HG03039 (cell line): ENCODE data around the gene RLF.
A peak's percentile ranks its signal among the peaks of the same experiment; 100 is the strongest.

Experiments used
- ATAC-seq: cut with Tn5 transposase; IDR thresholded peaks from one replicate; pipeline ENCODE4 v1.9.1; 2021; ENCODE audit warnings: mild to moderate bottlenecking, moderate library complexity; ENCODE audit not compliant: unreplicated experiment

Gene RLF

DNA sequence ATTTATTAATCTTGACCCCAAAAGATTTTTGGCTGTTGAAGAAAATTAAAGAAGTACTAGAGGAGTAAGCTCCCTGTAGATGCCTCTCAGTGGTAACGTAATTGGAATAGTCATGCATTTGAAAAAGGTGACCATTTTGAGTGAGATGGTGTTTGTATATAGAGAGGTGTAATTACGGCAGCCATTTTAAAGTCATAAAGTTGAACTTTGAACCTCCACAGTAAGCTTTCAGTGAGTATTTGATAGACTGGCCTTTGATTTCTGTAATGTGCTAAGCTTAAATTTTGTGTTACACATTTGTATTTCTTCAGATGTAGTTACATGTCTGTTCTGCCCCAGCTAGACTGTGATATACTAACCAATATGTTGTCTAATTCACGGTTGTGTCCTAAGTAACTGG lies 65.0 kb downstream of the RLF start:
- no peak for ATAC-seq

DNA sequence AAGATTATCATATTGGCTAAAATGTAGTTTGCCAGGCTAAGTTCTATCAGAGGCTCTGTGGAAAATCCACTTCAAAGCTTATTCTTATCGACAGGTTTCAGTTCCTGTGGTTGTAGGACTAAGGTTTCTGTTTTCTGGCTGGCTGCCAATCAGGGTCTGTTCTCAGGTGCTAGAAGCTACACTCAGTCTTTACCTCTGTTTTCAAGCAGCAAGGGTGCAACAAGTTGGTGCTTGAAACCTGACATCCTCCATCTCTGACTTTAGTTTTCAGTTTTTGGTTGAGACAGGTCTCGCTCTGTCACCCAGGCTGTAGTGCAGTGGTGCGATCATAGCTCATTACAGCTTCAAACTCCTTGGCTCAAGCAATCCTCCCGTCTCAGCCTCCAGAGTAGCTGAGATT lies 71.3 kb downstream of the RLF start:
- no peak for ATAC-seq

GRCh38 chr1:40239626-40240025 lies 78.4 kb downstream of the RLF start:
- ATAC-seq: no peak

DNA sequence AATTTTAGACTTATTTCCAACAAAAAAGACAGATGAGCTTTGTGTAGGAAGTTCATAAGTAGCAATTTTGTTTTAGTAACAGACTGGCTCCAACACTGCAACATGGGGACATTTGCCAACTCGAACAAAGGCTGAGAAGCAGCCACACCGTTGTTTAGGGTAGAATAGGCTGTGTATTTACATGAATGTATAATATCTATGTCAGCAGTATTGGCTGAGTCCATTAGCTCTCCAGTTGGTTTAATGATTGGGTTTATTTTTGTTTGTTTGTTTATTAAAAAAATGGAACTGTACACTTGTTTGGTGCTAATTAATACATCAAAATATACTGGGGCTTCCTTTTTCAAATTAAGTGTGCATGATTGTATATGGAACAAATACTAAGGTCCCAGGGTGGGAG lies 79.2 kb downstream of the RLF start:
- no peak for ATAC-seq

- no peak for ATAC-seq
Observed at GRCh38 chr1:40241362-40241761, 80.2 kb downstream of the RLF start.

DNA sequence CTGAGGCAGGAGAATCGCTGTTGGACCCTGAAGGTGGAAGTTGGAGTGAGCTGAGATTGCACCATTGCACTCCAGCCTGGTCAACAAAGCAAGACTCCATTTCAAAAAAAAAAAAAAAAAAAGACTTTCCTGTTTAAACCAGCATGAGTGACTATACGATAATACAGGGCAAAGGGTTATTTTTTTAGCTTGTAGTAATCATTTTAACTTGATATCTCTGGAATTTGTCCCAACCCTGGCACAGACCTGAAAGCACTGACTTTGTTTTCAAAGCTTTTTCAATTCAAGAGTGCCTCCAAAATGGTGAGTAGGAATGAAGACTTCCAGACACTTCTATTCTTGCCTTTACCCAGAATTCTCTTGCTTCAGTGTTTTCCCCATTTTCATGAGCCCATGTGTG lies 82.2 kb downstream of the RLF start:
- no peak for ATAC-seq

DNA sequence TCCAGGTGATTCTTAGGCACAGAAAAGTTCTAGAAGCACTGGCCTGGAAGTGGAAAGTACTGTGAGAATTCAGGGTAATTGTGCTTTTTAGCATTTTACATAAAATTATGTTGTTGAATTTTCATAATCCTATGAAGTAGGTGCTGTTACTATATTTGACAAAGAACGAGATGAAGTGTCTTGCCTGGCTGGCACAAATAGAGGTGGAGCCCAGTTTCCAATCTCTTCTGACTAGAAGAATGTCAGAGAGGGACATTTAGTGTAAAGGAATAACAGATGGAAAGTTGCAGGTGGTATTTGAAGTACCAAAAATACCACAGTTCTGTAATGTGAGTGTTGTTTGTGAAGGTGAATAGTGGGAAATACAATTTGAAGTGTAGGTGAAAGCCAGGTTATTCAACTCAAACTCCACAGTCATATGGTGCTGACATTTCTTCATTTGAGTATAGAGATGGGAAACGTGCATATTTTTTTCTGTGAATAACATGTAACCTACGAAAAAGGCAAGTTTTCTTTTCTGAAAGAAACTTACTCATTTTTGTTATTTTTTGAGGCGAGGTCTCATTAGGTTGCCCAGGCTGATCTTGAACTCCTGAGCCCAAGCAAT lies 83.1 kb downstream of the RLF start:
- ATAC-seq: no peak

DNA sequence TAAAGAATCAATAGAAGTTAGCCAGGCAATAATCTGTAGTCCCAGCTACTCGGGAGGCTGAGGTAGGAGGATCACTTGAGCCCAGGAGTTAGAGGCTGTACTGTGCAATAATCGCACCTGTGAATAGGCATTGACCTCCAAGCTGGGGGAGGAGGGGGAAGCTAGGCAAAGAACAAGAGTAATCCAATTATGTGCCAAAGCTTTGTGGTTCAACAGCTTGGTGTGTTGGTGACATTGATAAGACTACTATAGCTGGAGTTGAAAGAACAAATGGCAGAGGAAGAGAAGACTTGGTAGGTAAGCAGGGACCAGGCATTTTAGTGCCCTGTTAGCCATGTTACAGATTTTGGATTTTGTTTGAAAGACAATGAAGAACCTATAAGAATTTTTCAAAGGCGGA lies 84.5 kb downstream of the RLF start:
- no peak for ATAC-seq

- ATAC-seq: no peak
Observed at GRCh38 chr1:40247655-40248054, 86.5 kb downstream of the RLF start, which contains the start of gene TMCO2. Gene TMCO2, plus strand, starts transcription at chr1:40247937. Its CDS starts 57 bp downstream, at chr1:40247994.

GRCh38 chr1:40248412-40248811 lies 87.2 kb downstream of the RLF start:
- ATAC-seq: no peak

GRCh38 chr1:40251456-40251855 lies 90.3 kb downstream of the RLF start:
- no peak for ATAC-seq

GRCh38 chr1:40252601-40253000 lies 91.4 kb downstream of the RLF start:
- no peak for ATAC-seq

DNA sequence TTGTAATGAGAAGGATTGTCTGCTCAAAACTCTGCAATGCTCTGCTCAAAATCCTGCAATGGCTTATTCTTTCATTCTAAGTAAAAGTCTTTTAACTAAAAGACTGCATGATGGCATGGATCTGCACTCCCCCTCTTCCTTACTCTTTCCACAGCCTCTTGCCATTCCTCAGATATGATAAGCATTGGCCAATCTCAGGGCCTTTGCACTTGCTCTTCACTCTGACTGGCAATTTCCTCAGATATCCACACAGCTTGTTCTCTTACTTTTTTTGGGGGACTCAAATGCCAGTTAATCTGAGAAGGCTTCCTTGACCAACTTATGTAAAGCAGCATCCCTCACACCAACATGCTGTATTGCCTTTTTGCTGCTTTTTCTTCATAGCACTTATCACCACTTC lies 94.0 kb downstream of the RLF start:
- ATAC-seq: no peak

- no peak for ATAC-seq
Observed at GRCh38 chr1:40256401-40257084, 95.4 kb downstream of the RLF start.

DNA sequence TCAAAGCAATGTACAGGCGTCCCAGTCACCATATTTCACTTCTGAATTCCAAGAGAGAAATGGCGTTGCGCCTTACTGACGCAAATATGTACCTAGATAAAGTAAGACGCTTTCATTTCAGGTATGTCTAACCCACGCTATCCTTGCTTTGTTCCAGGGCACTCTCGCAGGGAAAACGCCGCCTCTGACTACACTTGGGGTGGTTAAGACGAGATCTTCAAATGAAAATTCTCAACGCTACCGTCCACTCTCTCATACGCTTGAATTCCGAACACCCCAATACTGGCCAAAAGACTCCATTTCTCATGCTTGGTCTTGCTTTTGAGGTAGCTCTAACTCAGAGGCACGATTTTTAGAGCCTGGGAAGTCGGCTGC lies 96.1 kb downstream of the RLF start:
- ATAC-seq: peak; percentile 1

DNA sequence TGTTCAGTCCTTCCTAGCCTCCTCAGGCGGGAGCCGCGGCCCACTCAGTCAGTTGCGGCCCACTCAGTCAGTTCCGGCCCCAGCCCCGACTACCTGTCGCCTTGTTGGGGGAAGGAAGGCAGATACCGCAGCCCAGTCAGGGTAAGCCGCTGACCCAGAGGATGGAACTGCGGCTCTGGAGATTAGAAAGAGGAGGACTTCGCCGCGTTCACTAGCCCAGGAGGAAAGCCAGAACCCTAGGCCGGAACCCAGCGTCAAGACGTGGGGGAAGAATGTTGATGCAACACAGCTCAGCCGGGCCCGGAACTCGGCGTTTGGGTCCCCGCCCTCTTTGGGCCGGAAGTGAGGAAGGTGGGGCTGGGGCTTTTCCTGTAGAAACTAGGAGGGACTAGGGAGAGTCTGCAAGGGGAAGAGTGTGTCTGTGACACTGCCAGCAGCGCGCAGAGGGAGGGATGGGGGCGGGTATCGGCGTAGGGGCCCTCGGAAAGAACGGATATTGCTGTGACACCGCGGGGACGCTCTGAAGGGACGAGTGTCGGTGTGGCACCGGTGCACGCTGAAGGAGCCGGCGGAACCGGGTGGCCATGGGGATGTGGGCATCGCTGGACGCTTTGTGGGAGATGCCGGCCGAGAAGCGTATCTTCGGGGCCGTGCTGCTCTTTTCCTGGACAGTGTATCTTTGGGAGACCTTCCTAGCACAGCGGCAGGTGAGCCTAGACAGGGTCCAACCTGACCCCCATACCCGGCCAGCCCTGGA lies 96.7 kb downstream of the RLF start, which contains the start of gene ZMPSTE24:
TSS of gene ZMPSTE24 (plus strand) at position 549 of the 757 bp plus-strand sequence. CDS start at position 585, 36 bp downstream.
- ATAC-seq: peak; percentile 93

GRCh38 chr1:40258445-40258769 lies 97.2 kb downstream of the RLF start:
- peak; percentile 2 for ATAC-seq

DNA sequence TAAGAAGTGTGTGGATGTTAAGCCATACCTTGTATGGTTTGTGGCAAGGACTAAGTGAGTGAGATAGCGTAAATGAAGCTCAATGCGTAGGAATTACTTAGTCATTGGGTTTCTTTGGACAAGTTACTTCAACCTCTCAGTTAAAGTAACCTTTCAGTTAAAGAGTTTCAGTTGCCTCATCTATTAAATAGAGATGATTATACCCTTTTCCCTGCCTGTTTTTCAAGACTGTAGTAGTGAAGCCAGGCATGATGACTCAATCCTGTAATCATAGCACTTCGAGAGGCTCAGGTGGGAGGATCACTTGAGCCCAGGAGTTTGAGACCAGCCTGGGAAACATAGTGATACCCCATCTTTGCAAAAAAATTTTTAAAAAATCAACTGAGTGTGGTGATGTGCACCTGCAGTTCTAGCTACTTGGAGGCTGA lies 103.2 kb downstream of the RLF start:
- no peak for ATAC-seq

DNA sequence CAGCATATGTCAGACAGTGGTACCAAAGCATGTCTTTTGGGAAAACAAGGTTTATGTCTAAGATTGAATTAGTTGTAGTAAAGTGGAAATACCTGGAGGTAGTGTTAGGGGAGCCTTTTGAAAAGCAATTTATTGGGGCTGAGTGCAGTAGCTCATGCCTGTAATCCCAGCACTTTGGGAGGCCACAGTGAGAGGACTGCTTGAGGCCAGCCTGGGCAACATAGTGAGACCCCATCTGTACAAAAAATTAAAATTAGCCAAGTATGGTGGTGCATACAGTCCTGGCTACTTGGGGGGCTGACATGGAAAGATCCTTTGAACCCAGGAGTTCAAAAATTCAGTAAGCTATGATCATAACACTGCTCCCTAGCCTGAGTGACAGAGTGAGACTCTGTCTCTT lies 104.1 kb downstream of the RLF start:
- no peak for ATAC-seq

DNA sequence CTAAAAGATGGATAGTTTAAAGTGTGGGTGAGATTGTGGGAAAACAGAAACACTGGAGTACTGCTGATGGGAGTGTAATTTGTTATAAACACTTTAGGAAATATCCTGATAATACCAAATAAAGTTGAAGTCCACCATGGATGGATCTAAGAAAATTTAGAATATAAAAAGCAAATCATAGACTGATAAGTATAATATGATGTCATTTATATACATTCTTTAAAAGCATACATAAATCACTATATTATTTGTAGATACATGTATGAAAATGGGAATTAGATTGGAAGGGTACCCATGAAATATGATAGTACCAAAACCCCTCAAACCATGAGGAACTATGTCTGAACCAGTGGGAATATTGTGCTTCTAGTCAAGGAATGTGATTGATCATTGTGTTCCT lies 104.7 kb downstream of the RLF start:
- ATAC-seq: no peak

DNA sequence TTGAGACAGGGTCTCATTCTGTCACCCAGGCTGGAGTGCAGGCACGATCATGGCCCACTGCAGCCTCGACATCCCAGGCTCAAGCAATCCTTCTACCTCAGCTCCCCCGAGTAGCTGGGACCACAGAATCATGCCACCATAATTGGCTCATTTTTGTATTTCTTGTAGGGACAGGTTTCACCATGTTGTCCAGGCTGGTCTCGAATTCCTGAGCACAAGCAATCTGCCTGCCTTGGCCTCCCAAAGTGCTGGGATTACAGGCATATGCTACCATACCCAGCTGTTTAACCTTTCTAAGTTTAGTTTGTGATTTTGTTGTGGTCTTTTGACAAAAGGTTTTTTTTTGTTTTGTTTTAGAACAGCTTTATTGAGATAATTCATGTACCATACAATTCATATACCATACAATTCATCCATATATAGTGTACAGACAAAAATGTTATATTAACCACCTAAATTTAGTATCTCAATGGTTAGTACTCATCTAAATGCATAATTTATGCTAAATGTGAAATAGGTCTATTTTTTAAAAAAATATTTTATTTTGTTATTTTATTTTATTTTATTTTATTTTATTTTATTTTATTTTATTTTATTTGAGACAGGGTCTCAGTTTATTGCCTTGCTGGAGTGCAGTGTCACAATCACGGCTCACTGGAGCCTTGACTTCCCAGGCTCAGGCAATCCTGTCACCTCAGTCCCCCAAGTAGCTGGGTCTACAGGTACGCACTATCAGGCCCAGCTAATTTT lies 105.8 kb downstream of the RLF start:
- ATAC-seq: no peak
